ENCODE results near the gene SPATA45.

SPATA45 gene

GRCh38 chr1:212805767-212806166 is 41.7 kb downstream of the SPATA45 start:
- Histone ChIP-seq H3K27me3 (ENCODE audit: insufficient read depth, poor library complexity, severe bottlenecking) (no peaks in the 10 kb centered on the region), H3K4me3 (ENCODE audit: severe bottlenecking) (no peak overlapping the region), H3K9me3 (ENCODE audit: severe bottlenecking) (no peaks in the 10 kb centered on the region), H3K27ac (ENCODE audit: poor library complexity, severe bottlenecking) (no peak overlapping the region), H3K36me3 (ENCODE audit: low read depth) (no peaks in the 10 kb centered on the region), H3K4me1 (ENCODE audit: insufficient read depth, poor library complexity, severe bottlenecking) (no peaks in the 10 kb centered on the region)
- no peak for TF ChIP-seq CTCF (IDR thresholded peaks at IDR 0.05; ENCODE audit: poor library complexity, severe bottlenecking)
- ATAC-seq (ENCODE audit: low read depth) (no peak), DNase-seq (ENCODE audit: low spot score) (no peak)

GRCh38 chr1:212797681-212798080 is 49.8 kb downstream of the SPATA45 start:
- Histone ChIP-seq H3K27me3 (ENCODE audit: insufficient read depth, poor library complexity, severe bottlenecking) (no peaks in the 10 kb centered on the region), H3K36me3 (ENCODE audit: low read depth) (no peaks in the 10 kb centered on the region), H3K4me1 (ENCODE audit: insufficient read depth, poor library complexity, severe bottlenecking) (no peaks in the 10 kb centered on the region), H3K4me3 (ENCODE audit: severe bottlenecking) (no peak overlapping the region), H3K27ac (ENCODE audit: poor library complexity, severe bottlenecking) (no peak overlapping the region), H3K9me3 (ENCODE audit: severe bottlenecking) (no peaks in the 10 kb centered on the region)
- TF ChIP-seq CTCF (IDR thresholded peaks at IDR 0.05; ENCODE audit: poor library complexity, severe bottlenecking): no peak
- DNase-seq (ENCODE audit: low spot score) (no peak), ATAC-seq (ENCODE audit: low read depth) (no peak)

GRCh38 chr1:212794561-212795014 is 52.9 kb downstream of the SPATA45 start:
- DNase-seq (ENCODE audit: low spot score): no peak
- H3K36me3 ChIP-seq (ENCODE audit: low read depth): no peaks in the 10 kb centered on the region
- H3K9me3 ChIP-seq (ENCODE audit: severe bottlenecking): no peaks in the 10 kb centered on the region
- H3K4me1 ChIP-seq (ENCODE audit: insufficient read depth, poor library complexity, severe bottlenecking): no peaks in the 10 kb centered on the region
- H3K27ac ChIP-seq (ENCODE audit: poor library complexity, severe bottlenecking): no peak overlapping the region
- ATAC-seq (ENCODE audit: low read depth): no peak
- no peak overlapping the region for H3K4me3 ChIP-seq (ENCODE audit: severe bottlenecking)
- H3K27me3 ChIP-seq (ENCODE audit: insufficient read depth, poor library complexity, severe bottlenecking): no peaks in the 10 kb centered on the region
- TF ChIP-seq CTCF (IDR thresholded peaks at IDR 0.05; ENCODE audit: poor library complexity, severe bottlenecking): no peak

- Histone ChIP-seq H3K27ac (ENCODE audit: poor library complexity, severe bottlenecking) (peak overlapping the region; percentile 43), H3K4me3 (ENCODE audit: severe bottlenecking) (peak overlapping the region; percentile 92), H3K36me3 (ENCODE audit: low read depth) (peaks cover 3% of the 10 kb centered on the region; the same call in 1 of the 2 replicates), H3K9me3 (ENCODE audit: severe bottlenecking) (no peaks in the 10 kb centered on the region), H3K27me3 (ENCODE audit: insufficient read depth, poor library complexity, severe bottlenecking) (no peaks in the 10 kb centered on the region), H3K4me1 (ENCODE audit: insufficient read depth, poor library complexity, severe bottlenecking) (no peaks in the 10 kb centered on the region)
- ATAC-seq (ENCODE audit: low read depth) (no peak), DNase-seq (ENCODE audit: low spot score) (no peak)
- no peak for TF ChIP-seq CTCF (IDR thresholded peaks at IDR 0.05; ENCODE audit: poor library complexity, severe bottlenecking)
These were observed 55.0 kb downstream of the SPATA45 start for GRCh38 chr1:212792396-212792908.

- Histone ChIP-seq H3K36me3 (ENCODE audit: low read depth) (peaks cover 5% of the 10 kb centered on the region; the same call in 1 of the 2 replicates), H3K9me3 (ENCODE audit: severe bottlenecking) (no peaks in the 10 kb centered on the region), H3K4me1 (ENCODE audit: insufficient read depth, poor library complexity, severe bottlenecking) (no peaks in the 10 kb centered on the region), H3K27ac (ENCODE audit: poor library complexity, severe bottlenecking) (peak within 1 kb of the TSS; percentile 43), H3K27me3 (ENCODE audit: insufficient read depth, poor library complexity, severe bottlenecking) (no peaks in the 10 kb centered on the region), H3K4me3 (ENCODE audit: severe bottlenecking) (peak within 1 kb of the TSS; percentile 92)
- ATAC-seq (ENCODE audit: low read depth) (peak; percentile 93), DNase-seq (ENCODE audit: low spot score) (peak; percentile 31)
- TF ChIP-seq CTCF (IDR thresholded peaks at IDR 0.05; ENCODE audit: poor library complexity, severe bottlenecking): no peak
These were observed 55.6 kb downstream of the SPATA45 start, which contains the start of the genes NSL1 and TATDN3 for GRCh38 chr1:212791676-212792395. Gene NSL1, minus strand, starts transcription at chr1:212791777. Its CDS starts 14 bp downstream, at chr1:212791763. Gene TATDN3, plus strand, starts transcription at chr1:212791894. Its CDS starts 28 bp downstream, at chr1:212791922.

Data from RWPE2 (cell line).